ENCODE measurements around the gene ASTN2. TPM values are rescaled to one million over a fixed set of nuclear protein-coding genes. Genes with fewer than 3 reads are reported as not detected.

Gene ASTN2
- total and polyA plus RNA-seq, 9 of the 15 experiments (the other 6 are each of a cell fraction or from before 2014, with no cell fraction given) = 0.56 to 3.5 (median 1.9) TPM

- 2% methylated on average over 2 of the region's 2 CpGs for WGBS (ENCODE audit: insufficient coverage, low coverage, missing lambda C conversion rate)
- H3K4me3 ChIP-seq = no peak overlapping the region
- no peak overlapping the region for H3K27ac ChIP-seq (ENCODE audit: extremely low read depth, low read depth, low read length)
- no peak for ATAC-seq
- H3K9me1 ChIP-seq (ENCODE audit: control insufficient read depth, insufficient read depth, low read length) = no peaks in the 10 kb centered on the region
- H3K4me2 ChIP-seq (ENCODE audit: insufficient read depth, low read length) = no peak overlapping the region
- POLR2A ChIA-PET = no interaction called here
- H3K79me2 ChIP-seq (ENCODE audit: control insufficient read depth, insufficient read depth, low read length) = no peaks in the 10 kb centered on the region
- H2AFZ ChIP-seq (ENCODE audit: low read depth, low read length) = no peak overlapping the region
- H3K9ac ChIP-seq (ENCODE audit: insufficient read depth in 1 of 2, low read depth in 2 of 2, low read length in 2 of 2) = no peak overlapping the region
- FAIRE-seq = no peak
- no peaks in the 10 kb centered on the region for H3K36me3 ChIP-seq (ENCODE audit: control insufficient read depth, insufficient read depth, low read length)
- TF ChIP-seq YY1 (IDR thresholded peaks at IDR 0.05; ENCODE audit: borderline replicate concordance in 1 of 3, control insufficient read depth in 1 of 3, extremely low read depth in 1 of 3, insufficient read depth in 3 of 3, insufficient read length in 1 of 3, insufficient replicate concordance in 2 of 3, low read depth in 1 of 3, low read length in 2 of 3) (no peak), PHF21A (IDR thresholded peaks at IDR 0.05; ENCODE audit: borderline replicate concordance, low read depth) (no peak), ELK1 (CRISPR knock-in tag; IDR thresholded peaks at IDR 0.05) (no peak), BRD9 (IDR thresholded peaks at IDR 0.05; ENCODE audit: low read depth, partially characterized antibody) (no peak), MEIS2 (IDR thresholded peaks at IDR 0.05; ENCODE audit: partially characterized antibody) (no peak), ZNF3 (CRISPR knock-in tag; IDR thresholded peaks at IDR 0.05) (no peak), MAX (CRISPR knock-in tag; IDR thresholded peaks at IDR 0.05) (no peak), TAF1 (IDR thresholded peaks at IDR 0.05; ENCODE audit: control insufficient read depth, extremely low read depth, insufficient read depth, low read length, severe bottlenecking) (no peak), ZNF518B (CRISPR knock-in tag; IDR thresholded peaks at IDR 0.05) (no peak), ZNF280B (CRISPR knock-in tag; IDR thresholded peaks at IDR 0.05) (no peak), NRF1 (conservative IDR thresholded peaks at IDR 0.05 in 1 of 2, IDR thresholded peaks at IDR 0.05 in 1 of 2) (no peak)
- DNase-seq (ENCODE audit: extremely low read depth in 1 of 4, low spot score in 3 of 4) = no peak
- in situ Hi-C loops (cut with MboI) = no loop called here
- H3K27me3 ChIP-seq (ENCODE audit: control insufficient read depth in 2 of 2, insufficient read depth in 2 of 2, low read length in 2 of 2) = no peaks in the 10 kb centered on the region
- BruUV-seq (replicated peaks) = no TSS peak
- no peaks in the 10 kb centered on the region for H4K20me1 ChIP-seq (replicated peaks; ENCODE audit: control insufficient read depth, insufficient read depth, low read length)
- intact Hi-C loops (cut with micrococcal nuclease) = no loop called here
- CTCF ChIA-PET (ENCODE audit: low intra/inter-chr PET ratio) = no interaction called here
- H3K9me3 ChIP-seq (replicated peaks; ENCODE audit: control insufficient read depth, insufficient read depth, low read depth, low read length) = no peaks in the 10 kb centered on the region; the same call in 1 of the 2 replicates
- H3K4me1 ChIP-seq (replicated peaks in 1 of 2; ENCODE audit: control insufficient read depth in 2 of 2, insufficient read depth in 2 of 2, low read length in 2 of 2) = no peaks in the 10 kb centered on the region
Observed at GRCh38 chr9:116913536-116913935, 501.3 kb downstream of the ASTN2 start.

All from K562 (cell line).